ENCODE results near the gene FGL2. TPM values are rescaled to one million over a fixed set of nuclear protein-coding genes. Genes with fewer than 3 reads are reported as not detected.
"Not testable (repeated sequence)": the region's sequence is repeated elsewhere in the genome, so short reads cannot be mapped to it uniquely, and the experiment has no call there.

The FGL2 gene
- total RNA-seq, 4 donors from 2014 or later = 1.7 to 5.8 (median 5.4) TPM

- no peak for TF ChIP-seq POLR2A (IDR thresholded peaks at IDR 0.05)
- no peak for TF ChIP-seq CTCF (IDR thresholded peaks at IDR 0.05 in 4 of 5, conservative IDR thresholded peaks at IDR 0.05 in 1 of 5)
- ATAC-seq = no peak
- H3K9me3 ChIP-seq = no peaks in the 10 kb centered on the region
- in situ Hi-C loops (cut with MboI; ENCODE audit: low sequenced_read_pairs in 4 of 4) (no loop called here), intact Hi-C loops (cut with DNase I; ENCODE audit: low total_unique reads) (no loop called here)
- H3K36me3 ChIP-seq = no peaks in the 10 kb centered on the region
- no peak overlapping the region for H3K27ac ChIP-seq
- DNase-seq = no peak
- H3K4me3 ChIP-seq = no peak overlapping the region
- no peaks in the 10 kb centered on the region for H3K4me1 ChIP-seq
- no peaks in the 10 kb centered on the region for H3K27me3 ChIP-seq
Observed at GRCh38 chr7:77181734-77182133, 17.9 kb downstream of the FGL2 start.

- no peak for DNase-seq
- Histone ChIP-seq H3K27me3 (no peaks in the 10 kb centered on the region), H3K27ac (no peak overlapping the region), H3K4me3 (no peak overlapping the region), H3K36me3 (no peaks in the 10 kb centered on the region), H3K9me3 (no peaks in the 10 kb centered on the region), H3K4me1 (no peaks in the 10 kb centered on the region)
- TF ChIP-seq POLR2A (IDR thresholded peaks at IDR 0.05) (no peak), CTCF (IDR thresholded peaks at IDR 0.05 in 4 of 5, conservative IDR thresholded peaks at IDR 0.05 in 1 of 5) (no peak)
- intact Hi-C loops (cut with DNase I; ENCODE audit: low total_unique reads) = no loop called here
- in situ Hi-C loops (cut with MboI; ENCODE audit: low sequenced_read_pairs in 4 of 4) = no loop called here
- ATAC-seq = no peak
Observed at GRCh38 chr7:77181015-77181595, 18.5 kb downstream of the FGL2 start.

GRCh38 chr7:77178024-77178423 lies 21.6 kb downstream of the FGL2 start:
- H3K9me3 ChIP-seq; H3K4me1 ChIP-seq; DNase-seq; ATAC-seq; H3K4me3 ChIP-seq; H3K27ac ChIP-seq; H3K36me3 ChIP-seq; in situ Hi-C loops (cut with MboI; ENCODE audit: low sequenced_read_pairs in 4 of 4); H3K27me3 ChIP-seq; intact Hi-C loops (cut with DNase I; ENCODE audit: low total_unique reads): not testable (repeated sequence)

GRCh38 chr7:77177321-77177904 lies 22.2 kb downstream of the FGL2 start:
- H3K27ac ChIP-seq; intact Hi-C loops (cut with DNase I; ENCODE audit: low total_unique reads); H3K4me1 ChIP-seq; H3K4me3 ChIP-seq; in situ Hi-C loops (cut with MboI; ENCODE audit: low sequenced_read_pairs in 4 of 4); H3K27me3 ChIP-seq; ATAC-seq; H3K9me3 ChIP-seq; H3K36me3 ChIP-seq; DNase-seq: not testable (repeated sequence)

GRCh38 chr7:77175274-77175800 lies 24.3 kb downstream of the FGL2 start:
- ATAC-seq; H3K4me1 ChIP-seq; in situ Hi-C loops (cut with MboI; ENCODE audit: low sequenced_read_pairs in 4 of 4); intact Hi-C loops (cut with DNase I; ENCODE audit: low total_unique reads); H3K4me3 ChIP-seq; DNase-seq; H3K36me3 ChIP-seq; H3K9me3 ChIP-seq; H3K27me3 ChIP-seq; H3K27ac ChIP-seq: not testable (repeated sequence)

- H3K27me3 ChIP-seq; in situ Hi-C loops (cut with MboI; ENCODE audit: low sequenced_read_pairs in 4 of 4); H3K4me1 ChIP-seq; H3K9me3 ChIP-seq; H3K4me3 ChIP-seq; ATAC-seq; DNase-seq; H3K27ac ChIP-seq; H3K36me3 ChIP-seq; intact Hi-C loops (cut with DNase I; ENCODE audit: low total_unique reads): not testable (repeated sequence)
Observed at GRCh38 chr7:77174418-77174817, 25.2 kb downstream of the FGL2 start.

GRCh38 chr7:77172437-77173172 lies 27.0 kb downstream of the FGL2 start:
- in situ Hi-C loops (cut with MboI; ENCODE audit: low sequenced_read_pairs in 4 of 4); H3K9me3 ChIP-seq; H3K36me3 ChIP-seq; ATAC-seq; H3K27ac ChIP-seq; intact Hi-C loops (cut with DNase I; ENCODE audit: low total_unique reads); H3K27me3 ChIP-seq; H3K4me3 ChIP-seq; DNase-seq; H3K4me1 ChIP-seq: not testable (repeated sequence)

GRCh38 chr7:77171073-77171472 lies 28.5 kb downstream of the FGL2 start:
- H3K4me1 ChIP-seq; intact Hi-C loops (cut with DNase I; ENCODE audit: low total_unique reads); H3K36me3 ChIP-seq; ATAC-seq; in situ Hi-C loops (cut with MboI; ENCODE audit: low sequenced_read_pairs in 4 of 4); DNase-seq; H3K4me3 ChIP-seq; H3K27me3 ChIP-seq; H3K9me3 ChIP-seq; H3K27ac ChIP-seq: not testable (repeated sequence)
